Activated CD4-positive, alpha-beta T cell treated with anti-CD3 and anti-CD28 coated beads for 1 hour (primary cell): ENCODE results near the gene MIEN1.
"Not testable (repeated sequence)": the region's sequence is repeated elsewhere in the genome, so short reads cannot be mapped to it uniquely, and the experiment has no call there.

ENCODE experiments used
- DNase-seq: peaks from one replicate; pipeline ENCODE4 v3.0.0-alpha.2; 2020

MIEN1 gene

DNA sequence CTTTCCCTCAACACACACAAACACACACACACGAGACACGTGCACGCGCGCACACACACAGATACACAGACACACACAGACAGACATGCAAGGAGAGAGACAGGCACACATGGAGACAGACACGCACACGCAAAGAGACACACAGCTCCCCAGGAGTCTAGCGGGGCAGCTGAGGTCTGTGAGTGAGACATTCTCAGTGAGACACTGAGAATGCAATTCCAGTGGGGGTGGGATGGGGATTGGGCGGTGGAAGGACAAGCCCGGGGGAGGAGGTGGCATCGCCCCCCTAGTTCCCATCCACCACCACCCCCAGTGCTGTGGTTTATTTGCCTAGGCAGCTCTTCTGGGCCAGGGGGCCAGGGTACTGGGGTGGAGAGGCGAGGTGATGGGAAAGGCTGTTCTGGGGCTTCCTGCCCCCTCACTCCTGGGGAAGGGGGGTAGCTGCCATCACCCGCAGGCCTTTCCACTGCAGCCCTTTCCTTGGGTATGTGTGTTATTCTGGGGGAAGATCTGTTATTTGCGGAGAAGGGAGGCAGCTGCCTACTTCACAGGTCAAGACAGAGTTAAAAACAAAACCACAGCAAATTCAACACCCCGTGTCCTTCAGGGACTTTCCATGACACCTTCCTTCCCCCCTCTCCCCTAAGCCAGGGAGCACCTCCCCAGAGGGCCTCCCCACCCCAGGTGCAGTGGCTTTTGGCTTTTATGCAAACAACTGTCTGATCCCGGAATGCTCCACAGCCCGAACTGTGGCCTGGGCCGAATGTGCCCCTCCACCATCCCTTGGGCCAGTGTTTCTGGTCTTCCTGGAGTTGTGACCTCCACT lies 25.4 kb upstream of the MIEN1 start:
- peak; percentile 42 for DNase-seq

DNA sequence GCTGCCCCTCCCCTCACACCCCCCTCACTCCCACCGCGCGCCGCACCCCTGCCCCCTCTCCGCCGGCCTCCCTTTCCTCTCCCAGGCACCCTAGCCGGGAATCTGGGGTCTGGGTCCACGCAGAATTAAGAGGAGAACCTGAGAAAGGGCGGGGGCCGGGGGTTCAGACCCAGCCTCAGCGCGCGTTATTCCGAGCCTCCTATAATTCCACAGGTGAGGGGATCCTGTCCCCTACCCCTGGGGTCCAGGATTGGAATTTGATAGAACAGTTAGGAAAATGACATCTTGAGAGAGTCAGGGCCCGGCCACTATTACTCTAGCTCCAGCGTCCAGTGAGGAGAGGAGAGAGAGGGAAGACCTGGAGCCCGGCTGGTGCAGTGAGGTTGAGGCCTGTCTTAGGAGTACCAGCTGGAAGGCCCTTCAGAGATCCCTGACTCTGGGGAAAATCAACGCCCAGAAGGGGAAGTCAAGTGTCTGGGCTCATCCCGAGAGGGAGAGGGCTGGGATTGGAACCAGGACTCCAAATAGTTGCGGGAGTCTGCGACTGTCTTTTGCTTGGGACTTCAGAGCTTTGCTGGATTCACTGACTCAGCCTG lies 24.7 kb upstream of the MIEN1 start:
- DNase-seq: no peak

DNA sequence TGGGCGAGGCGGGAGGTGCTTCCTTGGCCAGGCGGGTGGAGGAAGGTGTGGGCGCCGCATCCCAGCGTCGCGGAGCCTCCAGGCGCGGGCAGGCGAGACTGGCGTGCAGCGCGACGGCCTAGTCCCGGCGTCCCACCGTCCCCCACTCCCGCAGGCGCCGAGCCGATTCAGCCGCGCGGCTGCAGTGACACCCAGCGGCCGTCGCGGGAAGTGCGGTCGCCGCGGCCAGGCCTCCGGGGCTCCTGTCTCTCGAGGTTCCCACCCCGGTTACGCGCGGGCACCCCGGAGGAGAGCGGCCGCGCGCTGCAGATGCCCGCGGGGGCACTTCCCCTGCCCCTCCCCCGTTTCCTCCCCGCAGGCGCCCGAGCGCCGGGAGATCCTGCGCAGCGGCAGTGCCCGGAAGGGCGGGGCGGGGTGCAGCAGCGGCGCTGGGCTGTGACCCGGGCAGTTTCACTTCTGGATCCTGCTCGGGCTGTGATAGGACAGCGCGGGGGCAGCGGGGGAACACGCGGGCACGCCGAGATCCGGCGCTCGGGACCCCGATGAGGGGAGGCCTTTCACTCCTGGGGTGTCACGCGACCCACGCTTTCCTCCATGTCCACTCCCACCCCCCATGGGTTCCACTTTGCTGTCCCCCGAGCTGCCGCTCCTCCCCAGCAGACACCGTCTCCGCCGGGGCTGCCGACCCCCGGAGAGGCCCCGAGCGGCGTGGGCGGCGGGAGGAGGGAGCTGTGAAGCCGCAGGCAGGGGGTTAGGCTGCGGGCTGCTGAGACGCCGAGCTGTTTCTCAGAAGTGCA lies 24.0 kb upstream of the MIEN1 start:
- DNase-seq: peak; percentile 96

DNA sequence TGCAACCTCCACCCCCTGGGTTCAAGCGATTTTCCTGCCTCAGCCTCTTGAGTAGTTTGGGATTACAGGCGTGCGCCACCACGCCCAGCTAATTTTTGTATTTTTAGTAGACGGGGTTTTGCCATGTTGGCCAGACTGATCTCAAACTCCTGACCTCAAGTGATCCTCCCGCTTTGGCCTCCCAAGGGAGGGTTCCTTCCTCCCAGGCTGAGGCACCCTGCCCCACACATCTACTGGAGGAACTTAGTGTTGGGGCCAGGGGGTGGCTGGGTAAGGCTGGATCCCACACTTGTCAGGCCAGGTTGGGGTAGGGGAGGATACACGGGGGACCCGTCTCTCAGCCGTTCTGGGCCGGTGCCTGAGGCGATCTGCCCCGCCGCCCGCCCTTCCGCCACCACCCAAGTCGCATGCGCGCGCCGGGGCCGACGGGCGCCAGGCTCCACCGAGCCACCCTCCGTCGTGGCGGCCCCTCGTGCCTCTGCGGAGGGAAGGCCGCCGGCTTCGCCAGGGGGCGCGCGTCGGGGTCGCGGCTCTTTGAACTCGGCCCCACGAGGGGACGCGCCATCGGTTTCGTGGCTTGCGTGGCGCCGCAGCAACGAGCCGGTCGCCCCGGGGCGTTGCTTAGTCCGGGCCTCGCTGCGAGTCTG lies 23.3 kb upstream of the MIEN1 start:
- peak; percentile 65 for DNase-seq

DNA sequence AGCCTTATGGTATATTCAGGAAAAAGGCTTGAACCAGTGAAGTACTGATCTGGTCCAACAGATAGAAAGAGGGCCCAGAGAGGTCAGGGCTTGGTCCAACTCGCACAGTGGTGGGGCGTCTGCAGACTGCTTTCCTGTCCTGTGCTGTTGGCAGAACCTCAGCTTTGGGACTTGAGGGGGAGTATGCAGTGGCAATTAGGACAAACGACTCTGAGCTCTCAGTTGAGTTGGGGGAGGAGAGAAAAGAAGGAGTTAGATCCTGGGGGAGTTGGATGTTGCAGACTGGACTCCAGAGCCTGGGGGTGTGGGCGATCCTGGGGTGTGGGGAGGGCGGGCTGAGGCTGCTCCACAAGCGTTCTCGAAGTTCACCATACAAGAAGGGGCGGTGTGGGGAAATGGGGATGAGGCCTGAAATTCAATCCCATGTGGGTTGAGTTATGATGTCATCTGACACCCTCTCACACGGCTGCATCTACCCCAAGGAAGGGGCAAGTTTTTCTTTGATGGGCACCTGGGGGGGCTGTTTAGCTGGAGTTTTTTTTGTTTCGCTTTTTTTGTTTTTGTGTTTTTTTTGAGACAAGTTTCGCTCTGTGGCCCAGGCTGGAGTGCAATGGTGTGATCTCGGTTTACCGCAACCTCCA lies 22.0 kb upstream of the MIEN1 start:
- no peak for DNase-seq

DNA sequence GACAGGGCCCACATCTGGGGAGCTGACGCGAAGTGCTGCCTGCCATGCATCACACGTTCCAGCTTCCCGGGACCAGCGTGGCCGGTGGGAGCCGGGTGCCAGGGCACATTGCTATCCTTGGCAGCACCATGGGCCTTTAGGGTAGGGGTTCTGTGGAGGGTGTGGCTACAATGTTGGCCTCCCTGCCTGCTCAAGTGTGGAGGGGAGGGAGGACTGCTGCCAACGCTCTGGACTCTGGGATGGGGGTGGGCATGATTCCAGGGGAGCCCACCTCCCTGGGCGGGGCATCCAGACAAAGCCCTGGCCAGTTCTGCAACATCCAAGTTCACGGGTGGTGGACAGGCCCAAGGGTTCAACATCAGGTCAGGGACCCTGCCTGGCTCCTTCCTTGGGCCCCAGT lies 21.3 kb upstream of the MIEN1 start:
- no peak for DNase-seq

DNA sequence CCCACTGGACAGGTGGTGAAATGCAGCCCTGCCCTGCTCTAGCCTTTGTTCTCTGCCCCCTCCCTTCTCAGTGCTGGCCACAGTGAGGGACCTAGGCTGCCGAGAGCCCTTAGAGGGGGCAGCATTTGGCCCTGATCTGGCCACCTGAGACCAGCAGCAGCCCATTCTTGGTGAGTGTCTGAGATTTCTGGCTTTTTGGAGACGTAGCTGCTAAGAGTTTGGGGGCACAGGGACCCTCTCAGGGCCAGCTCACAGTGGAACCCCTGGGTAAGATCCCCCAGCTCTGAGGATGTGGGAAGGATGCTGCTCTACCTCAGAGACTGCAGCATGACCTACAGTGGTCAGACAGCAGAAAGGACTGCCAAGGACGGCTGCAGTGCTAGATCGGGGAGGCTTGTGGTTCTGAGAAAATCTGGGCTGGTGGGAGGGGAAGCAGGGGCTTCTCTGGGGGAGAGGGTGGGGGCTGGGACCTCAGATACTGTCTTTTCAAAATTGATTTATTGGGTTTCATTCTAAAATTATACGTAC lies 20.7 kb upstream of the MIEN1 start:
- DNase-seq: no peak

DNA sequence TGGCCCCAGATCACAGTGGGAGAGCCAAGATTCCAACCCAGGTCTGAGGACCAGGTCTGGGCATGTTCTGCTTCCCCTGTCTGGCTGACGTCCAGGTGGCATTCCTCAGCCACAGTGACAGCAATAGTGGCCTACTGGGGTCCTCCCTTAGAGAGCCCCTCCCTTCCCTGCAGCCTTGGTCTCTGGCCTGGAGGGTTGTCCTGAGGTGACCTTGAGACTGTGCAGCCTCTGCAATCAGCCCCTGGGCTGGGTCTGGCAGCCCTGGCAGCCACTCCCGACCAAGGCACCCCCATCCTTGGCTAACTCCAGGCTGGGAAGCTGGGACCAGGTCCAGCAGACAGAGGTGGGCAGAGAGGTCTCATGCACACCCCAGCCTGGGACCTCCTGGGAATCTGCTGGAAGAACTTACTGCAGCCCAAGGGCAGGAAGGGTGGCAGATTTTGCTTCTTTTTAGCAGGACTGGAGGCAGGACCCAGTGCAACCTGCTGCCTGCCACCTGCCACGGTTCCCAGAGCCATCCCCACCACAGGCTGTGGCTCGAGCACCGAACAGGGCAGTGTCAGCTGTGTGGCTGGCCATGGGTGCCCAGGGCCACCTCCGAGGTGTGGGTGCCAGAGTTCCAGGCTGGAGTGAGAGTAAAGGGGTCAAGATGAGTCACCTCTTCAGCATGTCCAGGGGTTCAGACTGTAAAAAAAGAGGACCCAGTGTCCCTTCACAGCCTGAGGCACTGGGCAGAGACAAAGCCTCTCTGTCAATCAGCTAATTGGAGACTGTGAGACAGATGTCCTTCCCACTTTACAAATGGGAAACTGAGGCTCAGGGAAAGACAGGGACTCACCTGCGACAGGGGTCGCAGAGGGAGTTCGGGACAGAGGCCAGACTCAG lies 20.0 kb upstream of the MIEN1 start:
- DNase-seq: no peak

DNA sequence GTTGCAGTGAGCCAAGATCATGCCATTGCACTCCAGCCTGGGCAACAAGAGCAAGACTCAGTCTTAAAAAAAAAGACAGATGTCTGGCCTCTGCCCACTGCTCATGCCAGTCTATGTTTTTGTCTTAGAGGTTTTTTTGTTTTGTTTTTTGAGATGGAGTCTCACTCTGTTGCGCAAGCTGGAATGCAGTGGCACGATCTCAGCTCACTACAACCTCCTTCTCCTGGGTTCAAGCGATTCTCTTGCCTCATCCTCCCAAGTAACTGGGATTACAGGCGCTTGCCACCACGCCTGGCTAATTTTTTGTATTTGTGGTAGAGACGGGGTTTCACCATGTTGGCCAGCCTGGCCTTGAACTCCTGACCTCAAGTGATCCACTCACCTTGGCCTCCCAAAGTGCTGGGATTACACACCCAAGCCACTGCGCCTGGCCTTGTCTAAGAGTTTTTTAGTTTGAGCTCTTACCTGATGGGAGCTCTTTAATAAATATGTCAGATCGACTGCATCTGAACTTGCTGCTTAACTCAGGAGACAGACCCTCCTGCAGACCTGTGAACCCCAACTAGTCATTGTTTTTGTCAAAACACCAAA lies 18.2 kb upstream of the MIEN1 start:
- DNase-seq: not testable (repeated sequence)

DNA sequence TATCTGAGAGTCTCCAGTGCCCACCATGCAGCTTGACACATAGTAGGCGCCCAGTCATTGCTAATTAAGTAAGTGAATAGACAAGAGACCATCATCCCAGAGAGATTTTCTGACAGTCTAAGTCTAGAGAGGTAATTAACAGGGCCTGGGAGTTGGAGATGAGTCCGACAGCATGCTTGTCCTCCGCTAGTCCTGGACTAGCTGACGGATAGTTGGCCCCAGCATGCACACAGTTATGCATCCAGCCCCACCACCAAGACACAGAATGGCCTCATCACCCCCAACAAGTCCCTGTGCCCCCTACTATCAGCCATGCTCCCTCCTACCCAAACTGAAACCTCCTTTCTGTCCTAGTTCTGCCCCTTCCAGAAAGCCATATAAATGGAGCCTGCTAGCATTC lies 17.4 kb upstream of the MIEN1 start:
- no peak for DNase-seq

DNA sequence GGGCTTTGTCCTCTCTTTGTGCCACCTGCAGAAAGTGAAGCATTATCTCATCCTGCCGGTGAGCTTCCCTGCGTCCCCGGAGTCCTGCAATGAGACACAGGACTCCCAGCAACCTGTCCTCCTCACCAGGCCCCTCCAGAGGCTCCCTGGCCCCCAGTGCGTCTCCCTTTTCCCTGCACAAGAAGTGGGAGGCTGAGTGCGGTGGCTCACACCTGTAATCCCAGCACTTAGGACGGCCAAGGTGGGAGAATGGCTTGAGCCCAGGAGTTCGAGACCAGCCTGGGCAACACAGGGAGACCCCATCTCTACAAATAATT lies 15.8 kb upstream of the MIEN1 start:
- no peak for DNase-seq

DNA sequence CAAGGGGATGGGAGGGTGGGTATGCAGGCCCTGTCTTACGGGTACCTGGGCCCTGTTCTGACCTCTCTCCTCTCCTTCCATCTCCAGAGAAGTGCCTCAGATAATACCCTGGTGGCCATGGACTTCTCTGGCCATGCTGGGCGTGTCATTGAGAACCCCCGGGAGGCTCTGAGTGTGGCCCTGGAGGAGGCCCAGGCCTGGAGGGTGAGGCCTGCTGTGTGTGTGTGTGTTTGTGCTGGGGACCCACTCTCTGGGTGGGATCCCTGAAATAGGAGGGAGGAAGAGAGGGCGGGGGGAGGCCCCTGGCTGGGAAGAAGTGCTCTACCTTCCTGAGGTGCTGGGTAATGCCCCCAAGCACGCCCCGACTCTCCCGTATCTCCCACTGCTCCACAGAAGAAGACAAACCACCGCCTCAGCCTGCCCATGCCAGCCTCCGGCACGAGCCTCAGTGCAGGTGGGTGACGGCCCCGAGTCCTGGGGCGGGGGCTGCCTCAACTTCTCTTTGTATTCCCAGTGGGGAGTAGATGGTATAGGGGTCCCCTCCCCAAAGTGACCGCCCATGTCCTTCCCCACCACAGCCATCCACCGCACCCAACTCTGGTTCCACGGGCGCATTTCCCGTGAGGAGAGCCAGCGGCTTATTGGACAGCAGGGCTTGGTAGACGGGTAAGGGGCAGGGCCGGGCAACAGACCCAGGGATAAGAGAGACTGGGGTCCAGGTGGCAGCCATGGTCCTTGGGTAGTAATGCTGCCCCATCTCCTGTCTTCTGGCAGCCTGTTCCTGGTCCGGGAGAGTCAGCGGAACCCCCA lies 15.2 kb upstream of the MIEN1 start:
- DNase-seq: no peak

DNA sequence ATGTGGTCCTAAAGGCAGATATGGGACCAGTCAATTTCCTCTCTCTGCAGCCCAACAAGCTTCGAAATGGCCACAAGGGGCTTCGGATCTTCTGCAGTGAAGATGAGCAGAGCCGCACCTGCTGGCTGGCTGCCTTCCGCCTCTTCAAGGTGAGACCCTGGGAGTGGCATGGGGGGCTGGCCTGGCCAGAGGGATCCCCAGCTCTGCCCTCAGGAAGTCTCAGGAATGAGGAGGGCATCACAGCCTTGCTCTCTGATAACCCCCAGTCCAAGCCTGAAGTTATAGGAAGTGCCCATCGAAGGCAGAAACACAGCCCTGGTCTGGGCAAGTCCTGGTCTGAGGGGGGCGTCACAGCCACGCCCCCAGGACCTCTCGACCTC lies 14.5 kb upstream of the MIEN1 start:
- DNase-seq: no peak

DNA sequence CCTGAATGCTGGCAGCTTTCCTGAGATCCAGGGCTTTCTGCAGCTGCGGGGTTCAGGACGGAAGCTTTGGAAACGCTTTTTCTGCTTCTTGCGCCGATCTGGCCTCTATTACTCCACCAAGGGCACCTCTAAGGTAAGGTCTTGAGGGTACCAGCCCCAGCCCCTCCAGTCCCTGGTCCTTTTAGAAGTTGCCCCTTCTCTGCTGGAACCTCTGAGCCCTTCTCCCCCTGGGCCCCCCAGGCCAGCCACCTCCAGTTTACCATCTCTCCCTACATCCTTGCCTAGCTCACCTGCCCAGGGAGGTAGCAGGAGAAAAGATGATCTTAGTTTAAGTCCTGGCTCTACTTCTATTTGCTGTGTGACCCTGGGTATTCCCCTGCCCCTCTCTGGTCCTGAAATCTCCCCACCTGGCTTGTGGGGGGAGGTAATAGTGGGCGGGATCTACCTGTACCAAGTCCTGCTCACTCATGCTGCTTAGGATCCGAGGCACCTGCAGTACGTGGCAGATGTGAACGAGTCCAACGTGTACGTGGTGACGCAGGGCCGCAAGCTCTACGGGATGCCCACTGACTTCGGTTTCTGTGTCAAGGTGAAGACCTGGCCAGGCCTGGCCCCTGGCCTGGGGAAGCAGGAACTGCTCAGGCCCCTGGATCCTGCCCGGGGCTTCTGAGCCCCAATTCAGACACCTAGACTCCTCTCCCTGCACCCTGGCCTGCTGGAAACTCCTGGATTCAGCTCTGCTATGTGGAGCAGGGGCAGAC lies 13.9 kb upstream of the MIEN1 start:
- no peak for DNase-seq

DNA sequence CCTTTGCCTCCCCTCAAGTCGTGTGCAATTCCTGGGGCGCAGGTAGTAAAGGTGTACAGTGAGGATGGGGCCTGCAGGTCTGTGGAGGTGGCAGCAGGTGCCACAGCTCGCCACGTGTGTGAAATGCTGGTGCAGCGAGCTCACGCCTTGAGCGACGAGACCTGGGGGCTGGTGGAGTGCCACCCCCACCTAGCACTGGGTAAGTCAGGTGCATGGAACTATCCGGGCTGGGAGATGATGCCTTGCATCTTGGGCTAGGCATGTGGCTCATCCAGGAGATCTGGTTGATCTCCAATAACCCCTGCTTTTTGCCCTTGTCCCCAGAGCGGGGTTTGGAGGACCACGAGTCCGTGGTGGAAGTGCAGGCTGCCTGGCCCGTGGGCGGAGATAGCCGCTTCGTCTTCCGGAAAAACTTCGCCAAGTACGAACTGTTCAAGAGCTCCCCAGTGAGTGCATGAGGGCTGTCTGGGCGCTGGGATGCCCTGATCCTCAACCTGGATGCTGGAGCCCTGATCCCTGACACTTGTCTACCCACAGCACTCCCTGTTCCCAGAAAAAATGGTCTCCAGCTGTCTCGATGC lies 12.6 kb upstream of the MIEN1 start:
- DNase-seq: no peak

DNA sequence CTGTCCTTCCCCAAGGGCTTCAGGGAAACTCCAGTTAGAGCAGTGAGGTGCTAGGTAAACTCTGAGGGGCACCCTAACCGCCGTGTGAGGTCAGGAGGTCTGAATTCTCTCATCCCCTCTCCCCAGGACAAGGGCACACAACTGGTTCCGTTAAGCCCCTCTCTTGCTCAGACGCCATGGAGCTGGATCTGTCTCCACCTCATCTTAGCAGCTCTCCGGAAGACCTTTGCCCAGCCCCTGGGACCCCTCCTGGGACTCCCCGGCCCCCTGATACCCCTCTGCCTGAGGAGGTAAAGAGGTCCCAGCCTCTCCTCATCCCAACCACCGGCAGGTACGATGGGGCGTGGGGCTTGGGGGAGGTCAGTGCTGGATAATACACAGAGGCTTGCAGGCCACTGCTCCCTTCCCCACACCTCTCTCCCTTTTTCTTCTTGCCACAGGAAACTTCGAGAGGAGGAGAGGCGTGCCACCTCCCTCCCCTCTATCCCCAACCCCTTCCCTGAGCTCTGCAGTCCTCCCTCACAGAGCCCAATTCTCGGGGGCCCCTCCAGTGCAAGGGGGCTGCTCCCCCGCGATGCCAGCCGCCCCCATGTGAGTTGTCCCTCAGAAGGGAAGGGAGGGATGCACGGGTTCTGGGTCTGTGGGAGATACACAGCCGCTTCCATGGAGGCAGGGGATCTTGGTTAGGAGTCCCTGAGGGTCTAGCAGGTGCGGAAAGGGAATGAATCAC lies 12.0 kb upstream of the MIEN1 start:
- no peak for DNase-seq

DNA sequence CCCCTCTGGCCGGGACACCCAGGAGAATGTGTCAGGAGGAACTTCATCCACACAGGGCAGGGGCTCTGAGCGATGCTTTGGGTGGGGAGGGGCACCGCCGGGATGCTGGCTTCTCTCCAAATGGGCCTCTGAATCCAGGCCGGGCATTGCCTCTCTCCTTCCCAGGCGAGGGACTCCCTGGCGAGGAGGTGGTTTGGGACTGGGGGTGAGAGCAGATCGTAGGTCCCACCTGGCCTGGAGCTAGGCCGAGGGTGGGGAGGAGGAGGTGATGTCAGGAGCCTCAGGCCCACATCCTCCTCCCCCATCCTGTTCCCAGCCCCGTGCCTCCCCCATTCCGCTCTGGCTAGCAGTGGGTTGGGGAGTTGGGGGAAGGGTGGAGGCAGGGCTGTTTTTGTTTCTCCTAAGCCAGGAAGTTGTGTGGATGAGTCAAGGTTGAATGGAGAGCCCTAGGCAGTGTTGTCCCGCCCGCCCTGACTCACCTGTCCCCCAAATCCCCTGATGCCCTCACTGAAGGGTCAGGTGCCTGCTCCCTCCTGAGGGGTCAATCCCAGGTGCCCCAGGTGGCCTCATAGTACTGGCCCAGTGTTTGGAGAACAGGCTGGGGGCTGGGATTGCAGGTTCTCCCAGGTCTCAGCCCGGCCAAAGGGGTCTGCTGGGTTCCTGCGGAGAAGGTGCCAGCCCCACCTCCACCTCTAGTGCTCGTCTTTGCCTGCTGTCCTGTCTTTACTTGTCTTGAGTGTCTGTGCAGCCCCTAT lies 10.2 kb upstream of the MIEN1 start:
- DNase-seq: no peak

DNA sequence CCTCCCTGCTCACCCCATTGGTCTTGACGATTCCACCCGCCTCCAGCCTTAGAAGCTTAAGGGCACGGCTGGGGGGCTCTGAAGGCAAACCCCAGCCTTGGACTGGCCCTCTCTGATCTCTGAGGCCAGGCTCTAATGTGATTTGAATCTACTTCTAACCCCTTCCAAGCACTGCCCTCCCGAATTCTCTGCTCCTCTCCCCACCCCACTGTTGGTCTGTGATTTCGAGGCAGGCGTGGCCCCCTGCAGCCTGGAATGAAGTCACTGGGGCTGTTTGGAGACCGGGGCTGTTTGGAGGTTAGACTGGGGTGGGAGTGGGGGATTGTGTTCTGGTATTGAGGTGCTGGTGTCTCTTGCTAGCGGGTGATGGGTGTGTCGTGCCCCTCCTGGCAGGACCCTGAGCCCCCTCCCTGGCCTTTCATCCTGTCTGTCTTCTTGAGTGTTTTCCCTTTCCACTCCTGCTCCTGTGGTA lies 9.6 kb upstream of the MIEN1 start:
- DNase-seq: no peak
